MCF 10A (cell line): ENCODE measurements around the gene NECTIN1. TPM values are rescaled to one million over a fixed set of nuclear protein-coding genes. Genes with fewer than 3 reads are reported as not detected.
A peak's percentile ranks its signal among the peaks of the same experiment; 100 is the strongest.

Source experiments
- BruUV-seq: library from RNA; stranded (reverse); fragments of 400-500 nt; replicated peaks from 2 replicates; lab custom pipeline; 2021; lab: Mats Ljungman, UMichigan
- CTCF ChIA-PET: fragments of 300-600 bp; sonication (Branson Sonifier 250); formaldehyde crosslinking; extraction: SDS; loops from one replicate; lab custom pipeline; 2021; ENCODE audit warnings: antibody characterized with exemption, inconsistent platforms; lab: Yijun Ruan, JAX
- POLR2A ChIA-PET: fragments of 300-600, 350-650 bp; sonication (Branson Sonifier 250); formaldehyde crosslinking; extraction: SDS; loops from one replicate; lab custom pipeline; 2020; ENCODE audit warnings: antibody characterized with exemption, inconsistent platforms; lab: Yijun Ruan, JAX
- DNase-seq: peaks from one replicate; pipeline ENCODE4 v3.0.0-alpha.2; 2018; ENCODE audit not compliant: unreplicated experiment
- H3K27ac Mint-ChIP-seq: one replicate; pipeline ENCODE4 v1.8.0; 2022; ENCODE audit warnings: mild to moderate bottlenecking, low read depth, mixed read lengths; ENCODE audit not compliant: unreplicated experiment
- H3K27me3 Mint-ChIP-seq: one replicate; pipeline ENCODE4 v1.8.0; 2022; ENCODE audit warnings: mixed read lengths; ENCODE audit not compliant: insufficient read depth, unreplicated experiment
- H3K36me3 Mint-ChIP-seq: one replicate; pipeline ENCODE4 v1.8.0; 2022; ENCODE audit warnings: mild to moderate bottlenecking, moderate library complexity, mixed read lengths; ENCODE audit not compliant: insufficient read depth, unreplicated experiment
- H3K4me1 Mint-ChIP-seq: one replicate; pipeline ENCODE4 v1.8.0; 2022; ENCODE audit warnings: mixed read lengths; ENCODE audit not compliant: insufficient read depth, unreplicated experiment
- H3K4me3 Mint-ChIP-seq: one replicate; pipeline ENCODE4 v1.8.0; 2022; ENCODE audit warnings: mild to moderate bottlenecking, moderate library complexity, mixed read lengths; ENCODE audit not compliant: unreplicated experiment
- H3K9me3 Mint-ChIP-seq: one replicate; pipeline ENCODE4 v1.8.0; 2022; ENCODE audit warnings: mixed read lengths; ENCODE audit not compliant: unreplicated experiment
- CTCF ChIP-seq: fragments of 200-600 bp; IDR thresholded peaks from one replicate; pipeline ENCODE4 v1.8.0; 2022; ENCODE audit warnings: antibody characterized with exemption, mild to moderate bottlenecking; ENCODE audit not compliant: unreplicated experiment
- intact Hi-C: fragments of 100-400 bp; cut with micrococcal nuclease; formaldehyde crosslinking; loops from 2 replicates; pipeline ENCODE4 v1.14.1; 2022
- total RNA-seq: library from RNA; stranded (reverse); gene quantifications from 2 replicates; pipeline ENCODE4 v1.2.3, GENCODE V29; 2022

The NECTIN1 gene
- total RNA-seq, 1 experiment from 2014 or later: 59.2 TPM

GRCh38 chr11:119661226-119661625 is 67.8 kb downstream of the NECTIN1 start:
- TSS peak; percentile 26 for BruUV-seq
- TF ChIP-seq CTCF: no peak
- H3K4me1 Mint-ChIP-seq: peaks cover 4% of the 10 kb centered on the region
- H3K36me3 Mint-ChIP-seq: peaks cover 9% of the 10 kb centered on the region
- H3K27ac Mint-ChIP-seq: no peak overlapping the region
- ChIA-PET CTCF (interaction anchor here (0.6 kb wide), 1 partner anchor 522 kb away, joined by 3 read pairs; no protein-coding TSS in a partner anchor), POLR2A (no interaction called here)
- H3K27me3 Mint-ChIP-seq: no peaks in the 10 kb centered on the region
- intact Hi-C loops: no loop called here
- no peaks in the 10 kb centered on the region for H3K9me3 Mint-ChIP-seq
- DNase-seq: no peak
- no peak overlapping the region for H3K4me3 Mint-ChIP-seq

DNA sequence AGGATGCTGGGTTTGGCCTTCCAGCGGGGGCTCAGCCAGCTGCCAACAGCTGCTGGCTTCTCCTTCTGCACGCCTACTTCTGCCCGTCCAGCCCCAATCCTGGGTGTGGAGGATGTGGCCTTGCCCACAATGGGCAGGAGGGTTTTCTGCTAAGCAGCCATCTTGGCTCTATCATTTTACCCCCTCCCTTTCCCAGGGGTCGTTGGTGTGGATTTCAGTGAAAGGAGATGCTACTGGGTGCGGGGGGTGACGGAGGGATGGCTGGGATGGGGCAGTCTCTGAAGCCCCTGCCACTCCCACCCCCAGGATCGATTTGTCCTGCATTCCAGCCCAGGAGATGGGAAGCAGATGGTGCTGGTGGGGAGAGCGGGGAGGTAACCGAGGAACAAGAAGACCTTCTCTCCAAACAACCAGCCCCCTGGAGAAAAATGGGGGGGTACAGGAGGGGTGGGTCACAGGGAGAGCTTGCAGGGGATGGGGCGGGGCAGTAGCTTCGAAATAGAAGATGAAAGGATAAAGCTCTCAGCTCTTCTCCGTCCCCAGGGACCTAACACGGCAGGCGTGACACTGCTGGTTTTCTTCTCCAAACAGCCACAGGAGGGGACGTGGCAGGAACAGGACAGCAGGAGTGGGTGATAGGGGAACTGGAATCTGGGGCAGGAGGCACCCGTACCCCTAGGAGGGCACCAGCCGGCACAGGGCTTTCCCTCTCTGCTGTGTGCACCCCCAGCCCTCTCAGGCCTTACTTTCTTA is 68.9 kb downstream of the NECTIN1 start:
- POLR2A ChIA-PET: no interaction called here
- BruUV-seq: no TSS peak

GRCh38 chr11:119652907-119653659 is 75.9 kb downstream of the NECTIN1 start:
- intact Hi-C loops: no loop called here
- H3K9me3 Mint-ChIP-seq: no peaks in the 10 kb centered on the region
- no peak for DNase-seq
- H3K27me3 Mint-ChIP-seq: no peaks in the 10 kb centered on the region
- H3K4me3 Mint-ChIP-seq: no peak overlapping the region
- POLR2A ChIA-PET: no interaction called here
- CTCF ChIA-PET: interaction anchor here (0.6 kb wide), 1 partner anchor 195 kb away, joined by 3 read pairs; no protein-coding TSS in a partner anchor
- H3K4me1 Mint-ChIP-seq: no peaks in the 10 kb centered on the region
- no peak for TF ChIP-seq CTCF
- no TSS peak for BruUV-seq
- H3K27ac Mint-ChIP-seq: no peak overlapping the region
- H3K36me3 Mint-ChIP-seq: no peaks in the 10 kb centered on the region

More for the DNA sequence above, 68.9 kb downstream of the NECTIN1 start:
- intact Hi-C loops: no loop called here
- no peaks in the 10 kb centered on the region for H3K4me1 Mint-ChIP-seq
- H3K27ac Mint-ChIP-seq: no peak overlapping the region
- no peak for TF ChIP-seq CTCF
- H3K9me3 Mint-ChIP-seq: no peaks in the 10 kb centered on the region
- no peak overlapping the region for H3K4me3 Mint-ChIP-seq
- CTCF ChIA-PET: interaction anchor here (0.7 to 0.9 kb wide), 2 partner anchors 34 to 69 kb away, joined by 3 to 6 read pairs; no protein-coding TSS in a partner anchor
- H3K36me3 Mint-ChIP-seq: peaks cover 9% of the 10 kb centered on the region
- DNase-seq: no peak
- H3K27me3 Mint-ChIP-seq: no peaks in the 10 kb centered on the region
